Hepatocyte (in vitro differentiated cells): ENCODE measurements around the gene XRCC6. TPM values are rescaled to one million over a fixed set of nuclear protein-coding genes. Genes with fewer than 3 reads are reported as not detected.

Experiments used
- DNase-seq: peaks from one replicate; pipeline ENCODE4 v3.0.0-alpha.2; 2016; ENCODE audit warnings: low spot score
- H2AFZ ChIP-seq: fragments of 200-600 bp; sonication (generic); 2 replicates; pipeline ENCODE4 v1.6.0; 2016; ENCODE audit warnings: antibody characterized with exemption, mild to moderate bottlenecking
- H3K27ac ChIP-seq: fragments of 200-600 bp; sonication (generic); 2 replicates; pipeline ENCODE4 v1.5.1; 2016; ENCODE audit warnings: mild to moderate bottlenecking
- H3K27me3 ChIP-seq: fragments of 200-600 bp; sonication (generic); 2 replicates; pipeline ENCODE4 v1.6.1; 2016
- H3K36me3 ChIP-seq: fragments of 200-600 bp; sonication (generic); replicated peaks from 2 replicates; pipeline ENCODE4 v1.5.1; 2016; ENCODE audit warnings: low read depth; ENCODE audit not compliant: insufficient read depth
- H3K4me1 ChIP-seq: fragments of 200-600 bp; sonication (generic); 2 replicates; pipeline ENCODE4 v1.5.1; 2016; ENCODE audit warnings: mild to moderate bottlenecking, moderate library complexity; ENCODE audit not compliant: insufficient read depth
- H3K4me2 ChIP-seq: fragments of 200-600 bp; sonication (generic); 2 replicates; pipeline ENCODE4 v1.6.0; 2016
- H3K4me3 ChIP-seq: fragments of 200-600 bp; sonication (generic); 2 replicates; pipeline ENCODE4 v1.5.1; 2016; ENCODE audit warnings: mild to moderate bottlenecking
- H3K79me2 ChIP-seq: fragments of 200-600 bp; sonication (generic); 2 replicates; pipeline ENCODE4 v1.6.0; 2017; ENCODE audit warnings: mild to moderate bottlenecking
- H3K9me2 ChIP-seq: fragments of 200-600 bp; sonication (generic); replicated peaks from 2 replicates; pipeline ENCODE4 v1.6.0; 2017; ENCODE audit warnings: mild to moderate bottlenecking; ENCODE audit not compliant: insufficient read depth
- H3K9me3 ChIP-seq: fragments of 200-600 bp; sonication (generic); 2 replicates; pipeline ENCODE4 v1.5.1; 2016; ENCODE audit warnings: low read depth, mild to moderate bottlenecking
- H4K20me1 ChIP-seq: fragments of 200-600 bp; sonication (generic); 2 replicates; pipeline ENCODE4 v1.6.0; 2016; ENCODE audit warnings: mild to moderate bottlenecking; ENCODE audit not compliant: insufficient read depth, poor library complexity, severe bottlenecking
- CTCF ChIP-seq: fragments of 200-600 bp; sonication (generic); IDR thresholded peaks from 2 replicates; pipeline ENCODE4 v1.5.1; 2016; ENCODE audit warnings: antibody characterized with exemption, mild to moderate bottlenecking; ENCODE audit not compliant: poor library complexity
- EZH2 ChIP-seq: fragments of 200-600 bp; sonication (generic); IDR thresholded peaks from 2 replicates; pipeline ENCODE4 v1.6.1; 2016; ENCODE audit warnings: antibody characterized with exemption, mild to moderate bottlenecking, borderline replicate concordance
- EZH2phosphoT487 ChIP-seq: fragments of 200-600 bp; sonication (generic); IDR thresholded peaks from one replicate; pipeline ENCODE4 v1.6.1; 2018; ENCODE audit warnings: antibody characterized with exemption, mild to moderate bottlenecking, low read depth, moderate library complexity; ENCODE audit not compliant: unreplicated experiment, severe bottlenecking
- WGBS: methylation state at CpG from one replicate; pipeline ENCODE4 v1.1.6; 2016; ENCODE audit warnings: low lambda C conversion rate; ENCODE audit errors: missing lambda C conversion rate; 5-methylcytosine and 5-hydroxymethylcytosine counted together
- polyA plus RNA-seq: library from polyadenylated mRNA; unstranded; fragments of >200 nt; fragmentation: Nextera tagmentation; extraction: Ambion mirVana; gene quantifications from 2 replicates; pipeline ENCODE4 v1.2.1, GENCODE V29; 2016
- total RNA-seq: library from RNA; depleted of rRNA; stranded (reverse); fragments of >200 nt; gene quantifications from 2 replicates; pipeline ENCODE4 v1.2.3, GENCODE V29; 2014

The XRCC6 gene
- total and polyA plus RNA-seq, 2 experiments from 2014 or later = 260 to 276 TPM

- Histone ChIP-seq H3K27me3 (no peaks in the 10 kb centered on the region), H3K79me2 (peaks cover 85% of the 10 kb centered on the region), H3K4me3 (peak overlapping the region; percentile 55), H3K27ac (peak overlapping the region; percentile 95), H4K20me1 (peaks cover 9% of the 10 kb centered on the region), H3K36me3 (no peaks in the 10 kb centered on the region), H3K4me2 (peak overlapping the region; percentile 89), H3K9me3 (no peaks in the 10 kb centered on the region), H3K4me1 (peaks cover 17% of the 10 kb centered on the region), H2AFZ (peak overlapping the region; percentile 55), H3K9me2 (no peaks in the 10 kb centered on the region)
- TF ChIP-seq CTCF = no peak
- no peak for TF ChIP-seq EZH2phosphoT487
- no peak for TF ChIP-seq EZH2
- DNase-seq = peak; percentile 68
- 2% methylated on average over 24 of the region's 24 CpGs for WGBS
Measured at GRCh38 chr22:41619979-41620588, 1.0 kb upstream of the XRCC6 start.

- H2AFZ ChIP-seq = peak within 1 kb of the TSS; percentile 55
- H3K4me1 ChIP-seq = peaks cover 17% of the 10 kb centered on the region
- H3K27ac ChIP-seq = peak within 1 kb of the TSS; percentile 97
- H3K9me2 ChIP-seq = no peaks in the 10 kb centered on the region
- peak within 1 kb of the TSS; percentile 76 for H3K4me3 ChIP-seq
- no peaks in the 10 kb centered on the region for H3K27me3 ChIP-seq
- H3K4me2 ChIP-seq = peak within 1 kb of the TSS; percentile 89
- peak; percentile 62 for DNase-seq
- peaks cover 88% of the 10 kb centered on the region for H3K79me2 ChIP-seq
- no peaks in the 10 kb centered on the region for H3K36me3 ChIP-seq
- peaks cover 9% of the 10 kb centered on the region for H4K20me1 ChIP-seq
- TF ChIP-seq EZH2 = no peak
- TF ChIP-seq EZH2phosphoT487 = no peak
- no peak for TF ChIP-seq CTCF
- WGBS = 0% methylated on average over 27 of the region's 40 CpGs
- H3K9me3 ChIP-seq = no peaks in the 10 kb centered on the region
Measured at GRCh38 chr22:41620589-41621098, 451 bp upstream of the XRCC6 start, which contains the start of gene DESI1. DESI1 (minus strand) TSS chr22:41621043; CDS start chr22:41620839, 204 bp downstream.

- TF ChIP-seq EZH2 (no peak), EZH2phosphoT487 (no peak), CTCF (no peak)
- Histone ChIP-seq H3K9me3 (no peaks in the 10 kb centered on the region), H3K9me2 (no peaks in the 10 kb centered on the region), H3K27ac (peak overlapping the region; percentile 97), H3K79me2 (peaks cover 88% of the 10 kb centered on the region), H4K20me1 (peaks cover 9% of the 10 kb centered on the region), H2AFZ (peak overlapping the region; percentile 51), H3K4me3 (peak overlapping the region; percentile 76), H3K36me3 (no peaks in the 10 kb centered on the region), H3K4me1 (peaks cover 17% of the 10 kb centered on the region), H3K27me3 (no peaks in the 10 kb centered on the region), H3K4me2 (peak overlapping the region; percentile 87)
- WGBS = 9% methylated on average over 8 of the region's 8 CpGs
- no peak for DNase-seq
Measured at GRCh38 chr22:41621911-41622179, 750 bp downstream of the XRCC6 start.
